NCI-H2196 (cell line): Measurements from ENCODE around the gene INTS3.
"Not testable (repeated sequence)": the region's sequence is repeated elsewhere in the genome, so short reads cannot be mapped to it uniquely, and the experiment has no call there.

ENCODE experiments used
- DNase-seq: peaks from one replicate; lab custom pipeline; 2025; ENCODE audit not compliant: unreplicated experiment; lab: John Stamatoyannopoulos, UW

Gene INTS3

GRCh38 chr1:153750026-153750995 lies 22.5 kb downstream of the INTS3 start:
- DNase-seq = peak; percentile 12

DNA sequence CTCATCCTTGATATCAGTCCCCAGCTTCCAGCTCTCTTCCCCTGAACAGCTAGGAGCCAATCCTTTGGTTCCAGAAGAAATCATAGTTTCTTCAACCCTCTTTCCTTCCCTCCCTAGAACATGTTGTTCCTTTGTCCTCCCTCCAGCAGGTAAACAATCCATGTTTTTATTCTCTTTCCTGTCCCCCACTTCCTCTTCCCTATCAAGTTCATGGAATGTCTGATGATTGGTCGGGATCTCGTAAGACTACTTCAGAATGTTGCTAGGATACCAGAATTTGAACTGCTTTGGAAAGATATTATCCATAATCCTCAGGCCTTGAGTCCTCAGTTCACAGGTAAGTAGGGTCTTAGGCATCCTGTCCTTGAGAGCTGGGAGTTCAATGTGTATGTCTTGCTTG lies 24.2 kb downstream of the INTS3 start:
- DNase-seq = no peak

DNA sequence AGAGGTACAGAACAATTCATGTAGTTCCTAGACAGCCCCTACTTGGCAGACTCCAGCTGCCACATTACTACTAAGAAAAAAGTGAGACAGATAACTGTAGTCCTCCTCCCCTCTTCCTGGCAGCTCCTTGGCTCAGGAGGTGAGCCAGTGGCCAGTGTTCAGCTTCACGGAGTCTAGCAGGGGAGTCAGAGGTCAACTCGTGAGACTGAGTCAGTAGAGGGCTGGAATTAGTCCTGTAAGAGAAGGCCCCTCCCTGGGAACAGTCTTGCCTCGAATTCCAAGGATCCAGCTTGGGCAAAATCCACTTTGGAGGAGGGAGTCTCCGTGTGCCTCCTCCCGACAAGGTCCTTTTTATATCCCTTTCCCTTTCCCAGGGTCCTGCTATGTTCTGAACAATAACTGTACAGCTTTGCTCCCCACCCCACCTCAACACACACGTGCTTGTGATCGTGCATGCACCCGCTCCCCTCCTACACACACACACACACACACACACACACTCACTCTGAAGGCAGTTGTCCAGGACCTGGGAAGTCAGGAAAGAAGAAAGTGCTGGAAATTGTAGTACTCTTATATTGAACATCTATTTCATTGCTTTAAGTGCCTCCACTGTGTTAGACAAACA lies 24.8 kb downstream of the INTS3 start:
- DNase-seq = no peak

- DNase-seq = no peak
These were observed 26.4 kb downstream of the INTS3 start for GRCh38 chr1:153754266-153754665.

- no peak for DNase-seq
These were observed 32.6 kb downstream of the INTS3 start for GRCh38 chr1:153760440-153760839.

GRCh38 chr1:153763365-153764225 lies 35.7 kb downstream of the INTS3 start:
- DNase-seq = no peak

DNA sequence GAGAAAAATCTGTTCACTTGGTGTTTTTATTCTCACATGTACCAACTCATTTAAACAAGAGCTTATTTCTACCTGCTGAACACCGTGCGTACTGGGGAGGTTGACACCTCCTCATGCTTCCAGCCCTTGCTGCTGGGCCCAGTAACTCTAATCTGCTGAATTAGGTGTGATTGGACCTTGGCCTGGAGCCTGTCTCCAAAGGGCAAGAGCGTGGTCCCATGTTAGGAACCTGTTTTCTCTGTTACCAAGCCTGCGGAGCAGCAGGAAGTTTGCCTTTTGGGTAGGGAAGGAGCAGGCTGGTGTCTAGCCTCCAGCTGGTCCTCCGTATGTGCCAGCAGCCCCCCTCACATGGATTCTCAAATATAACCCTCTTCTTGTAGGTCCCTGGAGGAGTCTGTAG lies 36.5 kb downstream of the INTS3 start:
- DNase-seq = no peak

GRCh38 chr1:153766663-153767062 lies 38.8 kb downstream of the INTS3 start:
- not testable (repeated sequence) for DNase-seq

DNA sequence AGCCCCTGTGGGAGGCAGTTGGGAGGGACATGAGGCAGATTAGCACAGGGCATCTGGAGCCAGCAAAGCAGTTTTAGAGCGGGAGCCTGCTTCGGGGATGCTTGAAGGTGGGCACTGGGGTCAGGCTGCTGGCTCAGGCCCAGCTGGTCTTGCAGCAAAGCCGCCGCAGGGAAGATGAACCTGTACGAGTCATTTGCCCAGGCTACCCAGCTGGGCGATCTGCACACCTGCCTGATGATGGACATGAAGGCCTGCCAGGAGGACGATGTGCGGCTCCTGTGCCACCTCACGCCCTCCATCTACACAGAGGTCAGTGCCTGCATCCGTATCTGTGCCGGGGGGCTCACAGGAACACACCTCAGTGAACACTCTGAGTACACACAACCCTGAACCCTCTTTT lies 39.7 kb downstream of the INTS3 start:
- no peak for DNase-seq

DNA sequence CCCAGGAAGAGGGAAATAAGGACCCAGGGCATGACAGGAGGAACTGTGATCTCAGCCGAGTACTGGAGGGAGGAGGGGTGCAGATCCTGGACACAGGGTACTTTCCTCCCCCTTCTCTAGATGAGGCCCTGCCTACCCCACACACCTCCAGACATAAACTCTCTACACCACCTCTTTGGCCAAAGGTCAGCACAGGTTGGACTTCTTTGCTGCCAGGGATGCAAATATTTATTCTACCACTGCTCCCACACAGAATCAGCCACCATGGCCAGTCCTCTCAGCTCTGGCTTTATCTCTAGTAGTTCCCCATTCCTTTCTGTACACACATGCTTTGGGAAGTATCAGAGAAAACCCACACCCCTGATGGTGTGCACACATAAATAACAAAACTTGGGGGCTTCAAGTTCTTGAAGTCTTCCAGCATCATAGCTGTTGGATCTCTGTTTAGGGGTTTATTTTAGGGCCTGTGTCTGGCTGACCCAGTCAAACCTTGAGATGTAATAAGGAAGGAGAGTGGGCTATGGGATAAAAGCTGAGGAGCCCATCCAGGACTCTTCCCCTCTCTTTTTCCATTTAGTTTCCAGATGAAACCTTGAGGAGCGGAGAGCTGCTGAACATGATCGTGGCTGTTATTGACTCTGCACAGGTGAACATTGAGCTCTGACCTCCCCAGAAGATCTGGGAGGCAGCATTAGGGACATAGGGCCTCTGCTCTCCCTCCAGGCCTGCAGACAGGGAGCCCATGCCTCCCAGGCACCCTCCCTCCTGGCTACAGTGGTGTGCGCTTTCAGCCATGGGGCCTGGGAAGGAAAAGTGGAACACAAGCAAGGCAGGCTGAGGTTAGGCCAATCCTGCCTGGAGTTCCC lies 40.7 kb downstream of the INTS3 start:
- no peak for DNase-seq

- no peak for DNase-seq
These were observed 41.4 kb downstream of the INTS3 start for GRCh38 chr1:153769221-153769620.

- DNase-seq = no peak
These were observed 42.9 kb downstream of the INTS3 start for GRCh38 chr1:153770797-153771196.

- no peak for DNase-seq
These were observed 43.4 kb downstream of the INTS3 start for GRCh38 chr1:153771261-153771660.

GRCh38 chr1:153771841-153772593 lies 44.2 kb downstream of the INTS3 start:
- no peak for DNase-seq

- DNase-seq = no peak
These were observed 45.5 kb downstream of the INTS3 start for GRCh38 chr1:153773096-153773921.

DNA sequence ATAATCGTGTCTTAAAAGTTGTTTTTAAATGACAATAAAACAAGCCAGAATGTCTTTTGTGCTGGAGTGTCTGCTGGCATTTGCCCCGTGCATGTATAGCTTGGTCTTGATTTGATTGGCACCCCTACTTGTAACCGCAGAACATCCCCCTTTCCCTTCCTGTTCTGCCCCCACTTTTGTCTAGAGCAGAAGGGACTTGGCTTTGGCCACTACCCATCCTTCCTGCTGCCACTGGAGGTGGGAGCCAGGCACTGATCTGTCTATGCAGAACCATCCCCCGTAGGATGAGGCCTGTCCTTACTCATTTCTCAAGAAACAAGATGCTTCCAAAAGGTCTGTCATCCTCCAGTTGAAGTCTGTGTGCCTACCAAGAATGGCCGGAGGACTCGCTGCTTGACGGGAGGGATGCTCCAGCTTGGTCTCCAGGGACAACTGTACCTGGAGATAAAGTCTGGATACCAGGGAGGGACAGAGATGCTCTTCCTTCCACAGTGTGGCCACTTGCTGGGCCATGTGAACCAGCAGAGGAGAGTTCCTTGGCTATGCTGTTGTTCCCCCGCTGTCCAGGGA lies 46.3 kb downstream of the INTS3 start:
- DNase-seq = no peak

- peak; percentile 81 for DNase-seq
These were observed 47.1 kb downstream of the INTS3 start, which contains the start of gene SLC27A3 for GRCh38 chr1:153774780-153775457. Gene SLC27A3 (plus strand): TSS chr1:153775407. CDS start chr1:153775498, 91 bp downstream.
